K562 (cell line): ENCODE results near the gene ZDHHC11.

Experiments
- CBX5 ChIP-seq: IDR thresholded peaks from 2 replicates; pipeline ENCODE4 v1.6.1; 2014; ENCODE audit warnings: low read depth, borderline replicate concordance
- SREBF2 ChIP-seq: sonication (generic); formaldehyde crosslinking; IDR thresholded peaks from 2 replicates; pipeline ENCODE4 v1.4.0; 2020; ENCODE audit warnings: mild to moderate bottlenecking, missing genetic modification reagents
- TFAM ChIP-seq: fragments of 250-450 bp; sonication (Bioruptor Pico); conservative IDR thresholded peaks from 2 replicates; pipeline ENCODE4 v1.5.0; 2021; ENCODE audit warnings: mild to moderate bottlenecking, moderate library complexity
- TF ChIP-seq, protein P1 (sequence below), 2 experiments: fragments of 450-650 bp; formaldehyde crosslinking in 1 of 2; IDR thresholded peaks; 2 replicates each; pipeline versions ENCODE4 v1.4.0 to v1.6.1; 2014 to 2020; ENCODE audit warnings: mild to moderate bottlenecking in 2 of 2, borderline replicate concordance in 1 of 2, low read depth in 1 of 2
- TF ChIP-seq, protein P2 (sequence below), 2 experiments: fragments of 200-800 bp in 1 of 2; sonication (Bioruptor generic) in 1 of 2; sonication (generic) in 1 of 2; formaldehyde crosslinking in 1 of 2; IDR thresholded peaks in 1 of 2; conservative IDR thresholded peaks in 1 of 2; 2 replicates each; pipeline versions ENCODE4 v1.5.0 to v1.6.1; 2016 to 2020; ENCODE audit warnings: missing compliant biosample characterization in 1 of 2, missing genetic modification characterization in 1 of 2, missing genetic modification reagents in 1 of 2
- TF ChIP-seq, protein P3 (sequence below), 3 experiments: IDR thresholded peaks in 2 of 3; conservative IDR thresholded peaks in 1 of 3; 2 replicates each; pipeline ENCODE4 v1.5.1; 2011 to 2012; ENCODE audit warnings: low read length in 3 of 3, mild to moderate bottlenecking in 3 of 3, control low read depth in 2 of 3, improper control_type of control experiment in 1 of 3, inconsistent platforms in 1 of 3, low read depth in 1 of 3, mixed read lengths in 1 of 3, moderate library complexity in 1 of 3; ENCODE audit not compliant: insufficient read depth in 2 of 3

DNA sequence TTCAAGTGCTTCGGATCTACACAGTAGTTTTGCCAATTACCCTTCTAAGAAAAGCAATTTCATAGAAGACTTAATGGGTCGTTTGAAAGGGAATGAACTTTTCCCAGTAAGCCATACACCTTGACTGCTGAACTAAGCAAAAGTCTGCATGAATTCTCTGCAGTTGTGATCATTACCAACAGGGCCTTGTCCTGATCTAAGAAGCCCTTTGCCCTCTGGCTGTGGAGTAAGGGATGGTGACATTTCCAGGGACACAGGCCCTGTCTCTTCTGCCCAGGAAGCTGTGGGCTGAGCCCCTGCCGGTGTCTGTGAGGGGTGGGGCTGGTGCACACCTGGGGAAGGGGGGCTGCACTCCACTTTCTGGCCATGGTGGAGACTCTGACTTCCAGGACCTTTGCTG, 30.5 kb downstream of the ZDHHC11 start:
- TF ChIP-seq, protein P1, sequence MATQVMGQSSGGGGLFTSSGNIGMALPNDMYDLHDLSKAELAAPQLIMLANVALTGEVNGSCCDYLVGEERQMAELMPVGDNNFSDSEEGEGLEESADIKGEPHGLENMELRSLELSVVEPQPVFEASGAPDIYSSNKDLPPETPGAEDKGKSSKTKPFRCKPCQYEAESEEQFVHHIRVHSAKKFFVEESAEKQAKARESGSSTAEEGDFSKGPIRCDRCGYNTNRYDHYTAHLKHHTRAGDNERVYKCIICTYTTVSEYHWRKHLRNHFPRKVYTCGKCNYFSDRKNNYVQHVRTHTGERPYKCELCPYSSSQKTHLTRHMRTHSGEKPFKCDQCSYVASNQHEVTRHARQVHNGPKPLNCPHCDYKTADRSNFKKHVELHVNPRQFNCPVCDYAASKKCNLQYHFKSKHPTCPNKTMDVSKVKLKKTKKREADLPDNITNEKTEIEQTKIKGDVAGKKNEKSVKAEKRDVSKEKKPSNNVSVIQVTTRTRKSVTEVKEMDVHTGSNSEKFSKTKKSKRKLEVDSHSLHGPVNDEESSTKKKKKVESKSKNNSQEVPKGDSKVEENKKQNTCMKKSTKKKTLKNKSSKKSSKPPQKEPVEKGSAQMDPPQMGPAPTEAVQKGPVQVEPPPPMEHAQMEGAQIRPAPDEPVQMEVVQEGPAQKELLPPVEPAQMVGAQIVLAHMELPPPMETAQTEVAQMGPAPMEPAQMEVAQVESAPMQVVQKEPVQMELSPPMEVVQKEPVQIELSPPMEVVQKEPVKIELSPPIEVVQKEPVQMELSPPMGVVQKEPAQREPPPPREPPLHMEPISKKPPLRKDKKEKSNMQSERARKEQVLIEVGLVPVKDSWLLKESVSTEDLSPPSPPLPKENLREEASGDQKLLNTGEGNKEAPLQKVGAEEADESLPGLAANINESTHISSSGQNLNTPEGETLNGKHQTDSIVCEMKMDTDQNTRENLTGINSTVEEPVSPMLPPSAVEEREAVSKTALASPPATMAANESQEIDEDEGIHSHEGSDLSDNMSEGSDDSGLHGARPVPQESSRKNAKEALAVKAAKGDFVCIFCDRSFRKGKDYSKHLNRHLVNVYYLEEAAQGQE (IDR thresholded peaks at IDR 0.05; ENCODE audit: borderline replicate concordance) = no peak
- TF ChIP-seq, protein P1 (CRISPR knock-in tag; IDR thresholded peaks at IDR 0.05; ENCODE audit: low read depth) = no peak
- no peak for TF ChIP-seq TFAM (CRISPR knock-in tag)
- TF ChIP-seq SREBF2 (CRISPR knock-in tag) = no peak
- TF ChIP-seq CBX5 = no peak
- TF ChIP-seq, protein P2, sequence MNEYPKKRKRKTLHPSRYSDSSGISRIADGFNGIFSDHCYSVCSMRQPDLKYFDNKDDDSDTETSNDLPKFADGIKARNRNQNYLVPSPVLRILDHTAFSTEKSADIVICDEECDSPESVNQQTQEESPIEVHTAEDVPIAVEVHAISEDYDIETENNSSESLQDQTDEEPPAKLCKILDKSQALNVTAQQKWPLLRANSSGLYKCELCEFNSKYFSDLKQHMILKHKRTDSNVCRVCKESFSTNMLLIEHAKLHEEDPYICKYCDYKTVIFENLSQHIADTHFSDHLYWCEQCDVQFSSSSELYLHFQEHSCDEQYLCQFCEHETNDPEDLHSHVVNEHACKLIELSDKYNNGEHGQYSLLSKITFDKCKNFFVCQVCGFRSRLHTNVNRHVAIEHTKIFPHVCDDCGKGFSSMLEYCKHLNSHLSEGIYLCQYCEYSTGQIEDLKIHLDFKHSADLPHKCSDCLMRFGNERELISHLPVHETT (CRISPR knock-in tag; conservative IDR thresholded peaks at IDR 0.05 in 1 of 2, IDR thresholded peaks at IDR 0.05 in 1 of 2) = no peak
- TF ChIP-seq, protein P3, sequence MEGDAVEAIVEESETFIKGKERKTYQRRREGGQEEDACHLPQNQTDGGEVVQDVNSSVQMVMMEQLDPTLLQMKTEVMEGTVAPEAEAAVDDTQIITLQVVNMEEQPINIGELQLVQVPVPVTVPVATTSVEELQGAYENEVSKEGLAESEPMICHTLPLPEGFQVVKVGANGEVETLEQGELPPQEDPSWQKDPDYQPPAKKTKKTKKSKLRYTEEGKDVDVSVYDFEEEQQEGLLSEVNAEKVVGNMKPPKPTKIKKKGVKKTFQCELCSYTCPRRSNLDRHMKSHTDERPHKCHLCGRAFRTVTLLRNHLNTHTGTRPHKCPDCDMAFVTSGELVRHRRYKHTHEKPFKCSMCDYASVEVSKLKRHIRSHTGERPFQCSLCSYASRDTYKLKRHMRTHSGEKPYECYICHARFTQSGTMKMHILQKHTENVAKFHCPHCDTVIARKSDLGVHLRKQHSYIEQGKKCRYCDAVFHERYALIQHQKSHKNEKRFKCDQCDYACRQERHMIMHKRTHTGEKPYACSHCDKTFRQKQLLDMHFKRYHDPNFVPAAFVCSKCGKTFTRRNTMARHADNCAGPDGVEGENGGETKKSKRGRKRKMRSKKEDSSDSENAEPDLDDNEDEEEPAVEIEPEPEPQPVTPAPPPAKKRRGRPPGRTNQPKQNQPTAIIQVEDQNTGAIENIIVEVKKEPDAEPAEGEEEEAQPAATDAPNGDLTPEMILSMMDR (IDR thresholded peaks at IDR 0.05 in 2 of 3, conservative IDR thresholded peaks at IDR 0.05 in 1 of 3; ENCODE audit: insufficient read depth in 2 of 3, low read depth in 1 of 3, low read length in 3 of 3) = no peak
